HG02798 (cell line): ENCODE results near the gene POLR2E.
"Not testable (repeated sequence)": the region's sequence is repeated elsewhere in the genome, so short reads cannot be mapped to it uniquely, and the experiment has no call there.

Experiments
- ATAC-seq: cut with Tn5 transposase; IDR thresholded peaks from one replicate; pipeline ENCODE4 v1.9.1; 2021; ENCODE audit warnings: mild to moderate bottlenecking; ENCODE audit not compliant: unreplicated experiment, poor library complexity

POLR2E gene

GRCh38 chr19:1126984-1127760, 32.0 kb upstream of the POLR2E start:
- ATAC-seq = no peak

- ATAC-seq = no peak
Measured at GRCh38 chr19:1125601-1126467, 30.7 kb upstream of the POLR2E start.

DNA sequence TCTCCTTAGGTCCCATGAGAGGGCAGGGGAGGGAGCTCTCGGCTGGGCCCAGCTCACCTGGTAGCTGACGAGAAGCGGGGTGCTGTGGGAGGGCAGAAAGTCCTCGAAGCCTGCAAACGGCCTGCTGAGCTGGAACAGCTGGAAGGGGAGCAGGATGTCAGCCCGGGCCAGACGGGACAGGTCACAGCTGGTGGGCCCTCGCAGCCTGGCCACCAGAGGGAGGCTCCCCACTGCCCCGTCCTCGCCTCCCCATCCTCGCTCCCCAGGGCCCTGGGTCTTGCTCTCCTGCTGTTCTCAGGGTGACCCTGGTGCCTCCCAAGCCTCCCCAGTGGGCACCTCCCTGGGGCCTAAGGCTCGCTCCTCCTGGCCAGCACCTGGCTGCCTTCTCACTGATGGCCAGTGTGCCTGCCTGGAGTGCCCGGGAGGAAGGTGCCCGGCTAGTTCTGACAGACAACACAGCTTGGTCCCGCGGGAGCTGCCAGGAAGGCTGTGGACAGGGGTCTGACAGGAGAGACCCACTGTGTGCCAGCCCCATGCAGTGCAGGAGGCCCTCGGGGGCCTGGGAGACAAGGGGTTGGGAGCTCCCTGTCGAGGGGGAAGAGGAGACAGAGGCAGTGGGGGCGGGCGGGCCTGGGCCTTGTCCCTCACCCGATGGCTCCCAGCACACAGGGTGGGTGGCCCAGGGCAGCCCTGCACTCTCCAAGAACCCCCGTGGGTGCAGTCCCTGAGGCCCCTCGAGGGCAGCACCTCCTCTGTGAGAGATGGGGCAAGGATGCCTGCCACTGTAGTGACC, 28.9 kb upstream of the POLR2E start:
- ATAC-seq = no peak

GRCh38 chr19:1123381-1123780, 28.2 kb upstream of the POLR2E start:
- no peak for ATAC-seq

DNA sequence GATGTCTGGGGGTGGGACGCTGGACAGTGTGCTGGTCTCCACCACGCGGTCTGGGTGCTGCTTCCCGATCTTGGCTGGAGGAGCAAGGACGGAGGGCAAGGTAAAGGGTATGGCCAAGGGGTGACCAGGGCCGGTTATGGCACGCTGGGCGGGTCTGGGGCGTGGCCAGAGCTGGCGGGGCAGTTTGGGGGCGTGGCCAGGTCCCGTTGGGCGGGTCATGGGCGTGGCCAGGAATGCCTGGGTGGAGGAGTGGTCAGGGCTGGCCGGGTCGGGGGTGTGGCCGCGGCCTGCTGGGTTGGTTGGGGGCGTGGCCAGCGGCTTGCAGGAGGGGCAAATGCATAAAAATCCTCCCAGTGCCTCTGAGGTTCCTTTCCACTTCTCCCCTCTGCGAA, 27.8 kb upstream of the POLR2E start:
- ATAC-seq = no peak

- no peak for ATAC-seq
Measured at GRCh38 chr19:1122021-1122971, 27.1 kb upstream of the POLR2E start.

GRCh38 chr19:1121395-1121794, 26.2 kb upstream of the POLR2E start:
- no peak for ATAC-seq

DNA sequence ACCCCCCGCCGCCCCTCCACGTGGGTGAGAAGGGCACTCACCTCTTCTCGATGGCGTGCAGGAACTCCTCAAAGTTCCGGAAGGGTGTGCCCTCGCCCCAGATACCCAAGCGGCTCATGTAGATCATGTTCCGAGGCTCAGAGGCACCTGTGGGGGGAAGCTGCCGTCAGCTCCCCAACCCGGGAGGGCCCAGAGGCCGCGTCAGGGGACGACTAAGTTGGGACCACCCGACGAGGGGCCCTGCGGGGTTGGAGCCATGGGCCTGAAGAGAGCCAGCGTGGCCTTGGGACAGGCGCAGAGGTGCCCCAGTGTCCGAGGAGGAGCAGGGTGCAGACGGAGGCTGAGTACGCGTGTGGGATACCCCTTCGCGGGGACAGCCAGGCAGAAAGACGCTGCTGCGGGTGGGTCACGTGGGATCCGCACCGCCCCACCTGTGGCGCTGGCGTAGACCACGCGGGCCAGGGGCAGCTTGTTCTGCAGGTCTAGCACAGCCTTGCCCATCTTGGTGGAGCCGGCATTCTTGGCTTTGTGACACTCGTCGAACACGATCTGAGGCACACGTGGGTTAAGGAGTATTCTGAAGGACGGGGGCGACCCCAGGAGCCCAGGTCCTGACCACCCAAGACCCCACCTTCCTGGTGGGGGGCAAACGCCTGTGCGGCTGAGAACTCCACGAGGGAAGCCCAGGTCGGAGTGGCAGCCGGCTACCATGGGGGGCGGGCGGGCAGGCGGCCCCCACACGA, 24.5 kb upstream of the POLR2E start:
- no peak for ATAC-seq

- no peak for ATAC-seq
Measured at GRCh38 chr19:1118999-1119398, 23.8 kb upstream of the POLR2E start.

- ATAC-seq = no peak
Measured at GRCh38 chr19:1117654-1118053, 22.5 kb upstream of the POLR2E start.

- no peak for ATAC-seq
Measured at GRCh38 chr19:1116726-1117581, 21.8 kb upstream of the POLR2E start.

- no peak for ATAC-seq
Measured at GRCh38 chr19:1115646-1116420, 20.7 kb upstream of the POLR2E start.

DNA sequence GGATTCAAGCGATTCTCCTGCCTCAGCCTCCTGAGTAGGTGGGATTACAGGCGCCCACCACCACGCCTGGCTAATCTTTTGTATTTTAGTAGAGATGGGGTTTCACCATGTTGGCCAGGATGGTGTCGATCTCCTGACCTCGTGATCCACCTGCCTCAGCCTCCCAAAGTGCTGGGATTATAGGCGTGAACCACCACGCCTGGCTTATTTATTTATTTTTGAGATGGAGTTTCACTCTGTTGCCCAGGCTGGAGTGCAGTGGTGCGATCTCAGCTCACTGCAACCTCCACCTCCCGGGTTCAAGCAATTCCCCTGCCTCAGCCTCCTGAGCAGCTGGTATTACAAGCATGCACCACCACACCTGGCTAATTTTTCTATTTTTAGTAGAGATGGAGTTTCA, 19.6 kb upstream of the POLR2E start:
- ATAC-seq = not testable (repeated sequence)

DNA sequence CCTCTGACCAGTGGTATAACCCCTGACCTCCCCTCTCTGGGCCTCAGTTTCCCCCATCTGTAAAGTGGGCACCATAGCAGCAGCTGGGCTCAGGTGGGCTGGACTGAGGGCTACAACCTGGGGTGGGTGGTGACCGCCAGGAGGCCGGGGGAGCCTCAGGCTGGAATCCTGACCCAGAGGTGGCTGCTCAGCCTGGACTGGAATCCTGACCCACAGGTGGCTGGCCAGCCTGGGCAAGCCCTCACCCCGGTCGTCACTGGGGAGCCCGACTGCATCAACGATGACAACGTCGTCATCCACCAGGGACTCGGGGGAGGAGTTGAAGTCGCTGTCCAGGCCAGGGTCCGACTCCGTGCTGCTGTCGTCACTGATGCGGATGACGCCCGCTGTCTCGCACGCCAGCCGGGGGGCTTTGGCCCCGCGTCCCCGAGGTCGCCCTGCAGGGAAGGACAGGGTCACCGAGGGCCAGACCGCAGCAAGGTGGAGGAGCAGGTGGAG, 18.9 kb upstream of the POLR2E start:
- ATAC-seq = no peak

- ATAC-seq = peak; percentile 60
Measured at GRCh38 chr19:1113030-1113985, 18.1 kb upstream of the POLR2E start.
